Fibroblast of pulmonary artery (primary cell): ENCODE results near the gene RGS6.
A peak's percentile ranks its signal among the peaks of the same experiment; 100 is the strongest.

Experiments used
- DNase-seq: peaks from one replicate; pipeline ENCODE4 v3.0.0-alpha.2; 2010; ENCODE audit warnings: low read depth
- H3K4me3 ChIP-seq: replicated peaks from 2 replicates; pipeline ENCODE4 v1.5.1; 2011; ENCODE audit warnings: low read depth, mild to moderate bottlenecking, control low read depth, low read length, moderate library complexity
- TF ChIP-seq, protein P1 (sequence below): IDR thresholded peaks from 2 replicates; pipeline ENCODE4 v1.5.1; 2011; ENCODE audit warnings: mild to moderate bottlenecking, control low read depth, low read length, inconsistent platforms; ENCODE audit errors: missing control alignments

Gene RGS6

DNA sequence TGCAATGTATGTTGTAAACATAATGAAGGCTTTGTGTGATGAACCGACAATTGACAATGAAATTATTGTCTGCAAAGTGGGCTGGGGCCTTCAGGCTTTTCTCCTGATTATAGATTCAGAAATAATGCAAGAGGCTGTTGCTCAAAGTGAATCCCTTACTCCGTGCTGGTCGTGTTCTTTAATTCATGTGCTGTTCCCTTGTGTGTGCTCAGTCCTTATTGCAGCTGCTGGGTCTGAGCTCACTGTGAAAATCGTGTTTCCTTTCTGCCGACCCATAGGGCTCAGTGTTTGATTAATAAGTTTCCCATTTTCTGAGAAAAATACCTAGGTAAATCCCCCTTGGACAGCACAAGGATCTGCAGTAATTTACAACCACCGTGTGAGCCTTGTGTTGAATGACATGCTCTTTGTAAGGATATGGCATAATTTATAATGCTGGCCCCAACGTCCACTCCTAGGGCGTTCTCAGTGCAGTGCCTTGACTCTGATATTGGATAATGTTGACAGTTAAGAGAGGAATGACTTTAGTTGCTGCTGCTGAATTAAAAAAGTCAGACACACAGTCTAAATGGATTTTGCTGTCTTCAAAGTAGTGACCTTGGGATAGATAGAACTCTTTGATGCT is 81.6 kb downstream of the RGS6 start:
- no peak for DNase-seq
- no peak overlapping the region for H3K4me3 ChIP-seq
- TF ChIP-seq, protein P1, sequence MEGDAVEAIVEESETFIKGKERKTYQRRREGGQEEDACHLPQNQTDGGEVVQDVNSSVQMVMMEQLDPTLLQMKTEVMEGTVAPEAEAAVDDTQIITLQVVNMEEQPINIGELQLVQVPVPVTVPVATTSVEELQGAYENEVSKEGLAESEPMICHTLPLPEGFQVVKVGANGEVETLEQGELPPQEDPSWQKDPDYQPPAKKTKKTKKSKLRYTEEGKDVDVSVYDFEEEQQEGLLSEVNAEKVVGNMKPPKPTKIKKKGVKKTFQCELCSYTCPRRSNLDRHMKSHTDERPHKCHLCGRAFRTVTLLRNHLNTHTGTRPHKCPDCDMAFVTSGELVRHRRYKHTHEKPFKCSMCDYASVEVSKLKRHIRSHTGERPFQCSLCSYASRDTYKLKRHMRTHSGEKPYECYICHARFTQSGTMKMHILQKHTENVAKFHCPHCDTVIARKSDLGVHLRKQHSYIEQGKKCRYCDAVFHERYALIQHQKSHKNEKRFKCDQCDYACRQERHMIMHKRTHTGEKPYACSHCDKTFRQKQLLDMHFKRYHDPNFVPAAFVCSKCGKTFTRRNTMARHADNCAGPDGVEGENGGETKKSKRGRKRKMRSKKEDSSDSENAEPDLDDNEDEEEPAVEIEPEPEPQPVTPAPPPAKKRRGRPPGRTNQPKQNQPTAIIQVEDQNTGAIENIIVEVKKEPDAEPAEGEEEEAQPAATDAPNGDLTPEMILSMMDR = no peak

DNA sequence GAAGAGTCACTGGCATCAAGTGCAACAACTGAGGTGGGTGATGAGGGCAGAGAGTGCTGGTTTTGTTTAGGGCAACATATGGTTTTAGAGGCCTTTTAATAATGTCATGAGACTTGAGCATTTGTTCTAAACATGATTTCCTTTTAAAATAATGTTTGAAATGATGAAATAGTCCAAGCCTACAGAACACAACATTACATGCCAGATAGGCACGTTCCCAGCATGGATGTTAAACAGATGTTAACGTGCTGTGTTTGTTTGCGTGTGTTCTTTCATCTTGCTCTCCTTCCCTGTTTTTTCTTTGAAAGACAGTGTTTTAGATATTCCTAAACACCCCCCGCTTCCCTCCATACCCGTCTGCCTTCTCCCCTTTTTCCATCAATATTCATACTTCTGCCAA is 82.3 kb downstream of the RGS6 start:
- DNase-seq = no peak
- TF ChIP-seq, protein P1 = no peak
- no peak overlapping the region for H3K4me3 ChIP-seq

DNA sequence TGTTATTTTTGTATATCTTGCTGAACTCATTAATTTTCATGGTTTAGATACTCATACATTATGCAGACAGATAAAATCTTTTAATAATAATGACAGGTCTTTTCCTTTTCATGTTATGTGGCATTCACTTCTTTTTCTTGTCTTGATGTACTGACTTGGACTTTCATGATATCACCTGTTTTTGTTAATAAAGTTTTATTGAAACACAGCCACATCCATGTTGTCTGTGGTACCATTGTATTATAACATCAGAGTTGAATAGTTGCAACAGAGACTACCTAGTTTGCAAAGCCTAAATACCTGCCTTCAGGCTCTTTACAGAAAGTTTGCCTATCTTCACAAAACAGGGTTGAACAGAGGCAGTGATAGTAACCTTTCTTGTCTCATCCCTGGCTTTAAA is 85.1 kb downstream of the RGS6 start:
- DNase-seq = no peak
- TF ChIP-seq, protein P1 = no peak
- H3K4me3 ChIP-seq = no peak overlapping the region

DNA sequence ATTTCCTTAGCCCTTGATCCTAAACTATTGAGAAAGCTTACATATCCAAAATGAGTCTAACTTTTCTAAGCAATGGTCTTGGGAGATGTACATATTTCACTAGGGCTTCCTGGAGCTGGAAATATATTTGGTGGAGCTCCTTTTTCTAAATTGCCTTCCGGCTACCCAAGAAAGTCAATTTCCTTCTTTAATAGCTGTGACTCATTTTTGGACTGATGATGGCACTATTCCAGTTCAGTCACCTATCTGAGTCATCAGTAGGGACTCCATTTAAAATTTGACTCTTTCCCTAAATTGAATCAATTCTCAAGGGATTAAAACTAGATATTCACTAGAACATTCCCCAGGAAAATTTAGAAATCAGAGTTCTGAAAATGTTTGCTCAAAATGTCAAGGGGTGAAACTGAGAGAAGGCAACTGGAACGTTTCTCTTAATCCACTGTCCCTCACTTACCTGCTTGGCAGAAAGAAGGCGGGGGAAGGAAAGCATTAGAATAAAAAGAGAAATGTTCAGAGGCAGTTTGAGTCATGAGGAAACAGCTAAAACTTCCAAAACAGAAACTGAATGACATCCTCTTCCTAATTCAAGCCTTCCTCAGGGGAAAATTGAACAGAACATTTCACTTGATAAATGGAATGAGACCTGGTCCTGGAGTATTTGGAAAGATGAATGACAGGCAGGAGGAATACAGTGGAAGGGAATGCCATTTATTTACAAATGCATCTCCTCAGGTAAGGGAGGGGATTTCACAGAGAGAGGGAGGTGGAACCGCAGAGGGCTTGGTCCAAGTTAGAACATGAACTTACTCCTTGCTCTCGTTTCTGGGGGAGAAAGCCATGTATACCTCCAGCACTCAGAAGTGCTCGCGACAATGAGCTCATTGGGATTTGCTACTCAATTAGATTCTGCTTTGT is 91.2 kb downstream of the RGS6 start:
- no peak for DNase-seq
- H3K4me3 ChIP-seq = no peak overlapping the region

DNA sequence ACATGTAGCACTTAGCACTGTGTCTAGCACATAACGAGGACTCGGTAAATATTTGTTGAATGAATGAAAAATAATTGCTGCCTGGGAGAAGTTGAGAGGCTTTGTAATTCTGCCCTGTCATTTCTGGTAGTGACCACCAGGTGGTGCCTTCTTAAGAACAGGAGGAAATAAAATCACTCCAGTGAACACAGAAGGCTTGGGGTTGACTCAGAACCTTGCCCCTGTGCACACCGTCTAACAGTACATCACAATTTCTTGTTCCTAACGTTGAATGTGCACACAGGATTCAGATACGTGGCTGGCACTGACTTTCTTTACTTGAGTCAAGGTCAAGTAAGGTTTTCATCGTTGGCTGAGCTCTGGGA is 91.8 kb downstream of the RGS6 start:
- TF ChIP-seq, protein P1 = peak; percentile 26
- peak; percentile 19 for DNase-seq
- no peak overlapping the region for H3K4me3 ChIP-seq

More for the DNA sequence above, 91.2 kb downstream of the RGS6 start:
- TF ChIP-seq, protein P1 = no peak

DNA sequence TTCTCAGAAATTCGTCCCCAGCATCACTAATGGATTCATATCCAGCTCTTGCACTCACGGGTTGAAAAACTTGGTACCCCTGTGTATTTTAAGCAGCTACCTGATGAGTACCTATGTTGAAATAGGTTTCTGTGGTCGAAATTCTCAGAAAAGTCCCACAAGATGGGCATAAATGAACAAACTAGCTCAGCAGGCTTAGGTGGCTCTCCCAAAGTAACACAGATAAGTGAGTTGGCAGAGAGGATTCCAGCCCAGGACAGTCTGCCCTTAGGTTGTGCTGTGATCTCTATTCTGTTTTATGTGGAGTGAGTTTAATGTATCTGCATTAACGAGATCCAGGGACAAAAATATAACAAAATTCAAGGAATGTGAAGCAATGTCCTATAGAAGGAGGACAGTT is 92.3 kb downstream of the RGS6 start:
- no peak overlapping the region for H3K4me3 ChIP-seq
- TF ChIP-seq, protein P1 = no peak
- no peak for DNase-seq
